HCT116 (cell line): ENCODE results near the gene CA4.

ENCODE experiments used
- CTCF ChIP-seq, 3 experiments: fragments of 200-600 bp in 1 of 3; sonication (generic) in 1 of 3; IDR thresholded peaks in 2 of 3; conservative IDR thresholded peaks in 1 of 3; 2 replicates each; pipeline ENCODE4 v1.5.1; 2012 to 2017; ENCODE audit warnings: low read depth in 2 of 3, low read length in 2 of 3, antibody characterized with exemption in 1 of 3, borderline replicate concordance in 1 of 3, control low read depth in 1 of 3, mild to moderate bottlenecking in 1 of 3, mixed read lengths in 1 of 3, mixed run types in 1 of 3, moderate library complexity in 1 of 3; ENCODE audit not compliant: insufficient read depth in 1 of 3
- EGR1 ChIP-seq: IDR thresholded peaks from 2 replicates; pipeline ENCODE4 v1.6.1; 2012; ENCODE audit warnings: low read depth
- EZH2 ChIP-seq: fragments of 200-600 bp; sonication (generic); IDR thresholded peaks from 2 replicates; pipeline ENCODE4 v1.6.1; 2017; ENCODE audit warnings: antibody characterized with exemption, mixed run types
- POLR2A ChIP-seq: IDR thresholded peaks from 2 replicates; pipeline ENCODE4 v1.7.0; 2011; ENCODE audit warnings: borderline replicate concordance; ENCODE audit not compliant: insufficient read depth, insufficient read length; ENCODE audit errors: extremely low read depth
- POLR2AphosphoS5 ChIP-seq: IDR thresholded peaks from 2 replicates; pipeline ENCODE4 v1.6.1; 2011; ENCODE audit warnings: mild to moderate bottlenecking, low read depth, low read length, moderate library complexity

GRCh38 chr17:60156746-60157145 is 7.0 kb downstream of the CA4 start:
- no peak for TF ChIP-seq CTCF (IDR thresholded peaks at IDR 0.05 in 2 of 3, conservative IDR thresholded peaks at IDR 0.05 in 1 of 3; ENCODE audit: borderline replicate concordance in 1 of 3, insufficient read depth in 1 of 3, low read depth in 2 of 3, low read length in 2 of 3)
- no peak for TF ChIP-seq EZH2
- no peak for TF ChIP-seq EGR1
- no peak for TF ChIP-seq POLR2A
- TF ChIP-seq POLR2AphosphoS5 = no peak
